ENCODE results near the gene MASTL.

DNA sequence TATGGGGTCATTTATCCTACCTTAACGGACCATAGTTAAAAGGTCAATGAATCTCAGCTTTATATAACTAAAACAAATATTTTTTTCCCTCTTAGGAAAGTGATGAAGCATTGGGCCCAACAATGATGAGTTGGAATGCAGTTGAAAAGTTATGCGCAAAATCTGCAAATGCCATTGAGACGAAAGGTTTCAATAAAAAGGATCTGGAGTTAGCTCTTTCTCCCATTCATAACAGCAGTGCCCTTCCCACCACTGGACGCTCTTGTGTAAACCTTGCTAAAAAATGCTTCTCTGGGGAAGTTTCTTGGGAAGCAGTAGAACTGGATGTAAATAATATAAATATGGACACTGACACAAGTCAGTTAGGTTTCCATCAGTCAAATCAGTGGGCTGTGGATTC is 14.7 kb downstream of the MASTL start:
- TF ChIP-seq, protein P1, sequence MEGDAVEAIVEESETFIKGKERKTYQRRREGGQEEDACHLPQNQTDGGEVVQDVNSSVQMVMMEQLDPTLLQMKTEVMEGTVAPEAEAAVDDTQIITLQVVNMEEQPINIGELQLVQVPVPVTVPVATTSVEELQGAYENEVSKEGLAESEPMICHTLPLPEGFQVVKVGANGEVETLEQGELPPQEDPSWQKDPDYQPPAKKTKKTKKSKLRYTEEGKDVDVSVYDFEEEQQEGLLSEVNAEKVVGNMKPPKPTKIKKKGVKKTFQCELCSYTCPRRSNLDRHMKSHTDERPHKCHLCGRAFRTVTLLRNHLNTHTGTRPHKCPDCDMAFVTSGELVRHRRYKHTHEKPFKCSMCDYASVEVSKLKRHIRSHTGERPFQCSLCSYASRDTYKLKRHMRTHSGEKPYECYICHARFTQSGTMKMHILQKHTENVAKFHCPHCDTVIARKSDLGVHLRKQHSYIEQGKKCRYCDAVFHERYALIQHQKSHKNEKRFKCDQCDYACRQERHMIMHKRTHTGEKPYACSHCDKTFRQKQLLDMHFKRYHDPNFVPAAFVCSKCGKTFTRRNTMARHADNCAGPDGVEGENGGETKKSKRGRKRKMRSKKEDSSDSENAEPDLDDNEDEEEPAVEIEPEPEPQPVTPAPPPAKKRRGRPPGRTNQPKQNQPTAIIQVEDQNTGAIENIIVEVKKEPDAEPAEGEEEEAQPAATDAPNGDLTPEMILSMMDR (IDR thresholded peaks at IDR 0.05; ENCODE audit: poor library complexity), result no peak
- no peak for TF ChIP-seq EZH2 (IDR thresholded peaks at IDR 0.05; ENCODE audit: borderline replicate concordance)
- no peak for TF ChIP-seq EZH2phosphoT487 (IDR thresholded peaks at IDR 0.05; ENCODE audit: low read depth, severe bottlenecking, unreplicated experiment)
